Endometrial microvascular endothelial cells (primary cell): ENCODE results near the gene MBP. TPM values are rescaled to one million over a fixed set of nuclear protein-coding genes. Genes with fewer than 3 reads are reported as not detected.

Experiments
- in situ Hi-C: cut with HindIII; loops from 2 replicates; pipeline ENCODE4 v1.10.0; 2017; ENCODE audit warnings: low sequenced_read_pairs, low pct_unique_long_range_greater_than_20kb; ENCODE audit errors: inconsistent ontology term
- total RNA-seq: library from RNA; depleted of rRNA; stranded (reverse); fragments of >200 nt; gene quantifications from one replicate; pipeline ENCODE4 v1.2.3, GENCODE V29; 2015; ENCODE audit errors: inconsistent ontology term

Gene MBP
- total RNA-seq, 1 donor from 2014 or later, result 8.5 TPM

DNA sequence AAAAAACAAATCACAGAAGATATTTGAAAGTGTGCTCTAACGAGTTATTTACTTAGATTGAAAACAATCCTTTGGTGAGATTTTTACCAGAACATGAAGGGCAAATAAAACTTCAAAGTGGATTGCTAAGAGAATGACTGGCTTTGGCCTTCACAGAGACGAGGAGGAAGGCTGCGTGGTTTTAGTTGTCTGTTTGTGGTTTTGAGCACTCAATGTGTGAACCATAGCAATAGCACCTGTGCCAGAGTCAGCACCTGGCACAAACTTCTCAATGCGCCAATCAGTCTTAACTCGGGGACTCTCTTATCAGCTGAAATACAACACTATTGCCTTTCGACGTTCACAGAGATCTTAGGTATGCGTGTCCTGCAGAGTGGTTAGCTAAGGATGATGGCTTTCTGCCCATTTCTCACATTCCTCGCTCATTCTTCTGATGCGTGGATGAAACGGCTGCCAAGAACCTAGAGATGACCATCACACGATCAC lies 70.0 kb downstream of the MBP start:
- in situ Hi-C loops, result no loop called here

DNA sequence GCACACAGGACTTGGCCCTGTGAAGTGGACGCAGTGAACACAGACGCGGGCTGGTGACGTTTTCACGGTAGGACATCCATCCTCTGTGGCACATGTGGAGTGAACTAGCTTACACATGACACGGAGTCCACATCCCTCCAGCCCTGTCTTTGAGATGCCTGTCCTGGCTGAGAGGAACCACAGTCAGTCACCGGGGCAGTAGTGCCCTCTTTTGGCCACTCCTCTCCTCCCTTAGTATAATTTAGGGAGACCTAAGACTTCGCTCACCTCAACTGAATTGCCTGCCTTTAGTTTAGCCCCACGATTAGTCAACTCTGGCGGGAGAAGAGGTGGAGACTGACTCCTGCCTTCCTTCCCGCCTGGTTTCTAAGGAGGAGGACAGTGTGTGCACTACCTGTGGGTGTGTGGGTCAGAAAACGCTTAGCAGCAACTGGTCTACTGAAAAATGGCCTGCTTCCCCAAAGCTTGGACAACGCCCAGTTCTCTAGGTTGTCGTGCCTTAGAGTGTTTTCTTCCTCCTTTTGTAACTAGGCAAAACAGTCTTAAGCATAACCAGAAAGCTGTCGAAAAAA lies 70.6 kb downstream of the MBP start:
- in situ Hi-C loops, result no loop called here

DNA sequence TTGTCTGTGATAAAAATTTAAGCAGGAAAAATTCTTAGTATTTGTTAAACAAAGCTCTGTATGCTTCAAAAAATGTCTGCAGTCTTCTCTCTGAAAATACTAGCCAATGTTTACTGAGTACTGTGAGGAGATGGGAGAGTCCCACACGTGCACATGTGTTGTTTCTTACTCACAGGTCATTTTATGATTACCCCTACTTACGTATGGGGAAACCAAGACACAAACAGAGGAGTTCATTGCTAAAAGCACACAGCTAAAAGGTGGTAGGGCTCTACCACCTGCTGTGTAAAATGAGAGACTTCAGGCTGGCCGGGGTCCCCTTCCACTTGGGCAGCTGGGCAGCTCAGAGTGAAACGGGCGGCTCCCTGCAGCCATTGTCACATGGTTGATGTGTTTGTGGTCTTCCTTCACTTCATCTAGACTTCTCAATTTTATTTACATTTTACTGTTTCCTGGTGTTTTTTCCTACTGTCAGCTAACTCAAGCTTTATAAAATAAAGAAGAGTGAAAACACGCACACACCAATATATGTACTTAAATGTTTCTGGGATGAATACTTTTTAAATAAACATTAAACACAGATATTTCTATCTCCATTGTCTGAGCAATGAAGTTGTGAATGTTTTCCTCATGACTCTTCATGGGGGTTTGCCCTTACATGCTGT lies 71.2 kb downstream of the MBP start:
- in situ Hi-C loops, result no loop called here

DNA sequence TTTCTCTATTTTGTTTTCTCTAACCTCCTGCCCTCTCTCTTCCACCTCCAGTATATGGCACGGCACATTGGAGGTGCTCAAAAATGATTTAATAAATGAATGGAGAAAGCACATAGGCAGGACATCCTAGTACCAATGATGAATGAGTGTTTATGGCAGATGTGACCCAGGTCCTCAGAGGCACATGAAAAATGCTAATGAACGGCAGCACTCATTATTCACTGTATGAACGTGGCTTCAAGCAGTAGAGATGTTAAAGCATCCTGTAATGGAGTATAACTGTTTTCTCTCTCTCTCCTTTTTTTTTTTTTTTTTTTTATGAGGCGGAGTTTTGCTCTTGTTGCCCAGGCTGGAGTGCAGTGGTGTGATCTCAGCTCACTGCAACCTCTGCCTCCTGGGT lies 72.4 kb downstream of the MBP start:
- in situ Hi-C loops, result no loop called here

DNA sequence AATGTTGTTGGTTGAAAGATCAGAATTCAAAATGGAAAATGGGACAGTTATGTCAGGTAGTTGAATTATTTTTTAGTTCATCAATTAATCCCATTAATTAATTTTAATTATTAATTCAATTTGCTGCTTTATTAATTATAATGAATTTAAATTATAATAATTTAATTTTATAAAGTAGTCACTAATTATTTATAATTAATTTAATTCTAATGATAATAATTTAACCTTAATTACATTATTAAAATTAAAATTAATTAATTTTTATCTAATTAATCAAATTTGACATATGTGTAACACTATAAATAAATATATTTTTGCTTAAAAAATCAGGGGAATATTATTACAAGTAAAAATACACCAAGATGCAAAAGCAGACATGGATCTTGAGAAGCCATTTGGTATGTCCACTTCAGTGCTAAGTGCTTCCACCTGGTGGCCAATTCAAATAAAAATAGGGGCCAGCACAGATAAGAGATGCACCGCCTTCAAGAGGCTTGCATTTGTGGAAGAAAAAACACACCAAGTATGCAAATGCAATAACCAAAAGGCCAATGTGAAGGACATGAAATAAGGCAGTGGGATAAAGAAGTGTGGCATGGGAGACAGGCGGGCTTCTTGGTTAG lies 73.2 kb downstream of the MBP start:
- in situ Hi-C loops, result no loop called here

DNA sequence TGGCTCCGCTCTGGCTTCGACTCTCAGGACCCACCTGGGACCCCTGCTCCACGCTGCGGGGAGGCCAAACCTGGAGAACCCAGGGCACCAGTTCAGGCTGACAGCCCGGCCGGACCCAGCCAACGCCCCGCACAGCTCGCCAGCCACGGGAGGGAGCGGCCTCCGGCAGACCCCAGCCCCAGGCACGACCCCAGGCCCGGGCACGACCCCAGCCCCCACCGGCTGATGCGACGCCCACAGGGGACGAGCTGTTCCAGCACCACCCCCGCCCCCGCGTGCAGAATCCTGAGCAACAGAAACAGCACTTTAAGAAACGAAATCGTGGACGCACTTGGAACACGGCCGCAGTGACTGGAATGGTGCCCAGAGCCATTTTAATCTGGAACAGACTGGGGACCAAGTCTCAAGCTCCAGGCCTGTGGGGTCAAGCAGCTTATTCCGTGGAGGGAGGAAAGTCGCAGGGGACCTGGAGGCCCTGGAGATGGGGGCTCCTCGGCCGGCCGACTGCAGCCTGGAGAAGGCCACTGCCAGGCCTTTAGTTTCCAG lies 74.2 kb downstream of the MBP start:
- in situ Hi-C loops, result no loop called here

DNA sequence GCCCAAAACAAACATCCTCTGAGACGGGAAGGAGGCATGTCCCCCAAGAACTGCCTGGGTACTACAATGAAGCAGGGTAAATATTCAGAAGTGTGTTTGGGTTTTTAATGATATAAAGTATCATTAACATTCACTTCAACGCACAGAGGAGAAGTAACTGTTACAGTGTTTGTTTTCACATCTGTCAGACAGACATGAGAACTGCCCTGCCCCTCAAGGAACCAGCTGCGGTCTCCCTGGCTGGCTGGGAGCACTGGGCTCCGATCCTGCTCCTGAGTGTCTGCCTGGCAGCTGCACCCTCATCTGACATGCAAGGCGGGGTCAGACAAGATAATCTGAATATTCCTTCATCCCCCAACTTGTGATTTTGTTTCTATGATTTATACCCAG lies 75.6 kb downstream of the MBP start:
- in situ Hi-C loops, result no loop called here

DNA sequence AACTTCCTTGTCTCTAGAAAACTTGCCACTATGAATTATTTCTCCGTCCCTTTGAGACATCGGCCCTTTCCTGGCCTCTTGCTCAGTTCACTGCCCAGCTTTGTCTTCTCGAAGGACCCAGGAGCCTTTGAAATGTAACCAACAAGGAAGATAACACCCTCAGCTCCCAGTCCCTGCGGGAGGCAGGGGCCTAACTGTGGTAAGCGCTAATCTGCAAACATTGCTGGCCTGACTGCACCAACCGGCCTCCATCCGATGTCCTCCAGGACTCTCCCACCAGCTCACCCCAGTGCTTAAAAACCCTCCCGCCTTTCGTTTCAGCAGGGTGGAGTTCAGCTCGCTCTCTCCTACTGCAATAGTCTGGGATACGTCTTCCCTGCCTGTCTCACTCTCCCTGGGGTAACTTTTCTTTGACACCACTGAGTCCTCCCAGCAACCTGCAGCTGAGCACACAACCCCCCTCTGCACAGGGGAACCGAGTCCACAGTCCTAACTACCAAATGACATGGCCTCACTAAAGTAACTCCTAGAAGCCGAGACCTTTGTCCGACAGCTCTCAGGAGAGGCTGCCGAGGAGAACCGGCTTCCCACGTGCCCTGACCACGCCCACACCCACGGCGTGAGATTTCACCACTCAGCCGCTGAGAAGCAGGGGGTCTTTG lies 76.1 kb downstream of the MBP start:
- in situ Hi-C loops, result no loop called here

DNA sequence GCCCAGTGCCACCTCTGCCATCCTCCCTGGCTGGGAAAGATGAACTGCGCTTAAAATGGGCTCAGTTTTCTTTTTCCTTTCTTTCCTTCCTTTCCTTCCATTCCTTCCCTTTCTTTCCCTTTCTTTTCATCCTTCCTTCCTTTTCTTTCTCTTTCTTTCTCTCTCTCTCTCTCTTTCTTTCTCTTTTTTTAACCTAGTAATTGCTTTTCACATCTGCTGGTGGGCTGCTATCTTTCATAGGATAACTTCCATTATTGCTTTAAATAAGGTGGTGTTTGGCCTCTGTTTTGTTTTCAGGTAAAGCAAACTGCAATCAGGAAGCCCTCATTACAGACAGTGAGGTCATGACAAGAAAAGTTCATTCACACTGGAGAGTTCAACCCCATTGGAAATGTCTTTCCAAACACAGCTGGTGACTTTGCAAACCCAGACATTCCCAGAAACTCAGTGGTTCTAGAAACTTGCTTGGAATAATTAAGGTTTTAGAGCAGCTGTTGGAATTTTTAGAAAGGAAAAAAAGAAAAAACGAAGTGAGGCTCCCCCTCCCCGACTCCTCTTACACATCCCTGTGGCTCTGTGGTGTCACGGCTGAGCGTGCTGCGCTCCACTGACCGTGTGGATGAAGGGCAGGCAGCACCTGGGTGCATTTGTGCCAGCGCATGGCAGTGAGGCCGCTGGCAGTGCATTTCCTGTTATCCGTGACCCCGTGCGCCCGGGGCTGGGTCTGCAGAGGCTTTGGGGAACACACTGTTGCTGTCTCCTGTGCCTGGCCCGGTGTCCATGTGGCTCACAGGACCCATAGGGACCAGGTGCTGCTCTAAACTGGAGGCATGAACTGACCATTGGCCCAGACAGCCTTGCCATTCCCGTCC lies 76.9 kb downstream of the MBP start:
- in situ Hi-C loops, result no loop called here

DNA sequence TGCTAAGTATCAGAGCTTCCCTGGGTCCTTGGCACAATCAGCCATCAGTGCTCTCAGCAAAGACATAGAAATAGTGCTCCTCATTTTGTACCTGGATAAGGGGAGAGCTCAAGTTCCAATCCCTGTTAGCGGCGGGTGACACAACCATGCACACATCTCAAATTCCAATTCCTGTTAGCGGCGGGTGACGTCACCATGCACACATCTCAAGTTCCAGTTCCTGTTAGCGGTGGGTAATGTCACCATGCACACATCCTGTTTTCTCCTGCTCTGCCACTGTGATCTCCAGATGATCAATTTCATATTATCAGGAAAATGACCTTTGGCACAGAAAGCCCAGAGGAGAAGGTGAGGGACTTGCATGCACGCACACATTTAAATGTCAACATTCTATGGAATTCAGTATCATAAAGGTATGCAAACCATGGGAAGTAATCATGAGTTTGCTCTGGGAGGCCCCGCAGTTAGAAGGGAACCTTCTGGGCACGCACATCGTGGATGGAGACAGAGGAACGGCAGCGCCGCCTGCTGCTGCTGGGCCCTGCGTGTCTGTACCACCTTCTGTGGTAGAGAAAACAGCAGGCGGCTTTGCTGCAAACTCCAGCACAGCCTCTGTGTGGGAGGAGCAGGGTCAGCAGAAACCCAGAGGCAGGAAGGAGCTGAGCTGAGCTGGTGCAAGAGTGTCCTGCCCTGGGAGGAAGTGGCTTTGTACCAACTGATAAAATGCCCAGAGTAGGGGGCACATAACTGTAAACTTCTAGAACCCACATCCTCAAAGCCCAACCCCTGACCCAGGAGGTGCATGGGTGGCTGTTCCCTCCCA lies 77.8 kb downstream of the MBP start:
- in situ Hi-C loops, result no loop called here

DNA sequence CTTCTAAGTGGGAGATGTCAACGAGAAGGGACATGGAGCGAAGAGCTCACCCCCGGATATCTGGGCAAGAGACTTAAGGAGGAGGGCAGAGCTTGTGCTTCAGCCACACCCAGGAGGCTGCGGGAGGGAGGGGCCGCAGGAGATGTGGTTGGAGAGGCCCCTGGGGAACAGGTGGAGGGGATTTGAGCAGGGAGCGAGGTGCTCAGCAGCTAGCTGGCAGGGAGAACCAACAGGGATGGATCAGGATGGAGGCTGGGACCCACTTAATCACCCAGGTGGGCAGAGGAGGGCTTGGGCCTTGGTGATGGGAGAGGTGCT lies 78.3 kb downstream of the MBP start:
- in situ Hi-C loops, result no loop called here

DNA sequence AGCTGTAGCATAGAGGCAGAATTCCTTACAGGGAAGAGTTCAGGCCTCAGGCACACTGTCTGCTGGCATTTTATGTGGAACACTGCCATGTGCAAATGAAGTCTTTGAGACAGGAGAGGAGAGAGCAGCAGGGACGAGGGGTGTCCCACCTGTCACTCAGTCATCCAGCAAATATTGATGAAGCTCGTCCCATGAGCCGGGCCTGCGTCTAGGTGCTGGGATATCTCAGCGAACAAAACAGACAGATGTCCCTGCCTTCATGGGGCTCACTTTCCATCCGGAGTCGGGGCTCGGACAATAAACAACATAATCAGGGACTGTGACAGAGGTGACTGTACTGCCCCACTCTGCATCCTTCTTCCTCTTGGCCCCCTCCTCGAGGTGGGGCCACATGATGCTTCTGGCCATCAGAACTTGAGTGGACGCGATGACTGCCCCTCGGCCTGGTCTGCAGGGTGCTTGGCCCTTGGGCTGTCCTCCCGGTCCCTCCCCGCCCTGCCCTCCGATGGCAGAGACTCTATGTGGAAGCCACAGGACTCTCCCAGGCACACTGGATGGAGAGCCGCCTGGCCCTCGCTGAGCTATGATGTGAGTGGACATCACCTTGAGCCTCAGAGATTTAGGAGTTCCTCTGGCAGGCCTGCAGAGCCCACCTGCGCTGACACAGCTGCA lies 78.8 kb downstream of the MBP start:
- in situ Hi-C loops, result no loop called here

DNA sequence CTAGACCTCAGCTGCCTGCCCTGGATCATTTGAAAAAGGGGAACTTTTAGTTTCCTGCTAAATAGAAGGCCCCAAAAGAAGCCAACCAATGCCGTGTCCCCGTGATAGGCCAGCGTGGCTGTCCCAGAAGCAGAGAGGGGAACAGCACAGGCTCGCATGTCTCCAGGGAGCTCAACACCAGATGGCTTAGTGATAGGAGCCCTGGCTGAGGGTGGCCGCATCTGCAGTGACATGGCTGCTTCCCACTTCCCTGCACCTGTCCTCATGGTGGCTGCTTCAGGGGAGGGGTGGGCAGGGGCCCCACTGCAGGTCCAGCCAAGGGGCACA lies 79.6 kb downstream of the MBP start:
- in situ Hi-C loops, result no loop called here

DNA sequence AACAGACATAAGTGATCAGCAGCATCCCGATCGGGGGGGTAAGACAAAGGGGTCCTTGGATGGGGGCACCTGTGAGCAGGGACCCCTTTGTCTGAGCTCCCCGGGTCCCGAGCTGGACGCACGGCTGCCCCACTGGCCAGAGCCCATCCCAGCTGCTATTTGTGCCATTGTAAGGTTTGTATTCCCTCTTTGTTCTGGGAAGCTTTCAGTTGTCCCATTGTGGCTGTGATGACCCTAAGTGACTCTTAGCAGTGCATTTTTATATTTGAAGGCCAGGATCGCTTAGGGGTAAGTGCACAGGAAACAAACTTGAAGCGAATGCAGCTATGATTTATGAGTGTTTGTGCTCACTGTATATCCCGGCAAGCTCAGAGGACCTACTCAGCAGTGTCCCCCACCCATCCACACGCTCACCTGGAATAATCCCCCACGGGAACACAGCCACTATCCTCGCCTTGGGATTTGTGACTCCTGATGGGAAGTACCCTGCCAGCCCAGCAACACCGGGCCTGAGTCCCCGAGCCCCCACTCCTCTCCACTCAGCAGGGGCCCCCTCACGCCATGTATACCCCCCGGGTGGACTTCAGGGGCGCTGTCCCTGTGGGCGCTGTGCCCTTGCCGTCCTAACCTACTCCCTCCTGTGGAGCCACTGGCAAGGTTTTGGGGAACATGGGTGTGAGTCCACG lies 80.1 kb downstream of the MBP start:
- in situ Hi-C loops, result no loop called here

DNA sequence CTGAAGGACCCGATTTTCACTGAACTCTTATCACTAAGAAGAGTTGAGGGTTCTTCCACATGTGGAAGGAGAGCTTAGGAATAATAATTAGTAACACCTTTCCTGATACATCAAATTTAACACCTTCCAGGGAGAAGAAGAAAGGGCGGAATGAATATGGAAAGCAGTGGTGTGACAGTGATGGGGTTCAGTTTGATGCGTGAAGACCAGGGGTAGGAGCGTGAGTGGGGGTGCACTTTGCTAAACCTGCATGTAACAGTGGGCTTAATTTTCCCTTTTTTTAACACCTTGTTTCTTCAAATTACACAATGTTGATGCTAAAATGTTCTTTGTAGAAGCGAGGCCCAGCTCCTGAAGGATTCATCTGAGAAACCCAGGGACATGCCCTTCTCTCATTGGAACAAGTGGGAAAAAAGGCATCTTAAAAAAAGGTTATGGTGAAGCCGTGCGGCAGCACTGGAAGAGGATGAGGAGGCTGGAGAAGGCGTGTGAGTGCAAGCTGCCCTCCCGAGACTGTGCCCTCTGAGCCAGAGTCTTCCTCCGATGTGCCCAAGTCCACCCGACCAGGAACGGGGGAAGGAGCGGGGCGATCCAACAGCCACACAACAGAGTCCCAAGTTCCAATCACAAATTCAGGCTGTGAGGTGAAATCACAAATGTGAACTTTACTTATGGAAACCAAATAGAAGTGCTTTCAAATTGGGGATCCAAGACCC lies 80.8 kb downstream of the MBP start:
- in situ Hi-C loops, result no loop called here

DNA sequence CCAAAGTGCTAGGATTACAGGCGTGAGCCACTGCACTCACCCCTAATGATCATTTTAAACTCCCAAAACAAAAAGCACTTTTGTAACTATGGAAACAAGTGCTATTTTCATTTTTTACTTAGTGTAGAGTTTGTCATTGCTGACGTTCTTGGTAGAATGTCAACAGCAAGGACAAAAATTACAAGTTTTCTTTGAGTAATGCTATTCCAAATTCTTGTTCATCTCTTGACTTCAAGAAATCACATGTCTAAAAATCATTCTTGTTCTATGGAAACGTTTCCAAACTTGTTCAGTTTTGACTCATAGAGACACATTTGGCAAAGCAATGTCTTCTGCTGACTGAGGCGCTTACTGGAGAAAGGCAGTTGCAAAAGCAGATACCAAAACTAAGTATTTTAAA lies 82.6 kb downstream of the MBP start:
- in situ Hi-C loops, result no loop called here
